Suppressor macrophage treated with lipopolysaccharide for 1 hour (primary cell): ENCODE results near the gene SLC4A8.
A peak's percentile ranks its signal among the peaks of the same experiment; 100 is the strongest.

ENCODE experiments used
- DNase-seq, 3 donors: peaks; one replicate each; pipeline ENCODE4 v3.0.0-alpha.2; 2020 to 2022

The SLC4A8 gene

DNA sequence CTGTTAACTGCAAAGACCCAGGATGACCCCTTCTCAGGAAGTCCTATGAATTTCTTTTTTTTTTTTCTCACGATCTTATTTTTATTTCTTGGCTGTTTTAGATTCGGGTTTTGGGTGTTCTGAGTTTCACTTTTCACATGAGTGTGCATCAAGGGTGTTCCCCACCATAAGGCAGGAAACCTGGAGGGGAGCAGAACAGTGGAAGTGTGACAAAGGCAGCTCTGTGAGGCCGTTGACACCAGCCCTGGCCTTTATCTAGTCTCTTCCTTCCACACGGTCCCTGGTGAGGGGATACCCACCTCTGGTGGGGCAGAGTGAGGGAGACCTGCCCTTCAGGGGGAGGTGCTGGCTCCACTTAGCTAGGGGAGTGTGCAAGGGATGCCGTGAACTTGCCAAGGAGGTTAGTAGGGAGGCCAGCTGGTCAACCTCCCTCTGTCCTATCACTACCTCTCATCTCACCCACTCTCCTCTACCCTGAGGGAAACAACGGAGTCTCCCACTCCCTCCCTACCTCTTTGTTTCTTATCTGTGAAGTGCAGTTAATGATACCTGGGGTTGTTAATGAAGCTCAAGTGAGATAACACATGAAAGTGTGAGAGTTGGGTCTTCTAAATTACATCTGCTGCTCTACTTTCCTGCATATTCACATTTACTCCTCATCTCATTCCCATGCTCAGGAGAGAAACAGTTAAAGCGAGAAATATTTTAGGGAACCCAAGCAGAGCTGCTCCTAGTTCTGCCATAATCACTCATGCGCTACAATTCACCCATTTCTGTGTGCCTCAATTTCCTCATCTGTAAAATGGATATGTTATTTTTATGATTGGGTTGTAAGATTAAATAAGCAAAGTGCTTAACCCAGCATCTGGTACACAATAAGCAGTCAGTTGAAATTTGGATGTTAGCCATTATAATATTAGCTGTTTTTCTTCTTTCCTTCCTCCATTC lies 29.1 kb upstream of the SLC4A8 start:
- DNase-seq = peak in 1 of 3 donors; percentile 50

DNA sequence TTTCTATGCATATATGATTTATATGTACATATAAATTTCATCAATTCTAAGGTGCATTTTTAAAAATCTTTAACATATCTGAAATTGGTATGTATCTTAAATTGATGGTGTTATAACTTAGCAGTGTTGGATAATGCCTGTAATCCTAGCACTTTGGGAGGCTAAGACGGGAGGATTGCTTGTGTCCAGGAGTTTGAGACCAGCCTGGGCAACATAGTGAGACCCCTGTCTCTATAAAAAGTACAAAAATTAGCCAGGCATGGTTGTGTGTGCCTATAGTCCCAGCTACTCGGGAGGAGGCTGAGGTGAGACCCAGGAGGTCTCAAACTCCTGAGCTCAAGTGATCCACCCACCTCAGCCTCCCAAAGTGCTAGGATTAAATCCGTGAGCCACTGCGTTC lies 27.0 kb upstream of the SLC4A8 start:
- DNase-seq = no peak

DNA sequence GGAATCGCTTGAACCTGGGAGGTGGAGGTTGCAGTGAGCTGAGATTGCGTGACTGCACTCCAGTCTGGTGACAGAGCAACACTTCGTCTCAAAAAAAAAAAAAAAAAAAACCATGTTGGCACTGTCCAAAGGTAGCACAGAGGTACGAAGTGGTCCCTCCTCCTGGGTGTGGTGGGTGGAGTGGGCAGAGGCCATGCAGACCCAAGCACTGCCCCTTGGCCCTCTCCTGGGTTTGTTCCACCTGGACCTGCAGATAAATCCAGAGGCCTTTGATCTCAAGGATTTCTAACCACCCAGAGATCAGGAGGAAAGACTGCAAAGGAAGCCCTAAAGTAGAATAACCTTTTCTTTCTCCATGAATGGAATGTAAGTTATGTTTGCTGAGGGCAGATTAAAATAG lies 24.7 kb upstream of the SLC4A8 start:
- no peak for DNase-seq

DNA sequence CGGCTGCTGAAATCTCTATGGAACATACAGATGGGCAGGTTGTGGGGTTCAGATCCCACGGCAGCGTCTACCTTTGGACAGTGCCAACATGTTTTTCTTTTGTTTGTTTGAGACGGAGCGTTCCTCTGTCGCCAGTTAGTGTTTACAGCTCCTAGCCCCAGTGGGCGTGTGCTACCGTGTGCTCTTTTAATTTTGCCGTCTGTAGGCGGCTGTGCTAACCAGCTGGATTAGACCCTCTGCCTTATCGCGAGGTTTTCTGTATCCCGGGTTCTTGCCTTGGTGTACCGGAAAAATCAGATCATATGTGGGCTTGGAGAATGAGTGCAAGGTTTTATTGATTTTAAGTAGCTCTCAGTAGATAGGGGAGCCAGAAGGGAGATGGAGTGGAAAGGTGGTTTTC lies 23.6 kb upstream of the SLC4A8 start:
- DNase-seq = no peak

DNA sequence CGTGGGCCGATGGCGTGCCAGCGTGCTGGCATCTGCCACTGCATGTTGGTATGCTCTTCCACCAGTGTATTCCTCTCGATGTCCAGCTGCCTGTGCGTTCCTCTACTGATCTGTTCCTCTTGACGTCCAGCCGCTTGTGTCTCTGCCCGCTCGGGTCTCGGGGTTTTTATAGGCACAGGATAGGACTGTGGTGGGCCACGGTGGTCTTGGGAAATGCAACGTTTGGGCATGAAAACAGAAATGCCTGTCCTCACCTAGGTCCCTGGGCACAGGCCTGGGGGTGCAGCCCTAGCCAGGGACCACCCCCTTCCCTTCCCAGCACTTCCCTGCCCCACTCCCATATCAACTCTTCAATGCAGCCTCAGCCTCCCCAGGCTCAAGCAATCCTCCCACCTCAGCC lies 23.1 kb upstream of the SLC4A8 start:
- no peak for DNase-seq

DNA sequence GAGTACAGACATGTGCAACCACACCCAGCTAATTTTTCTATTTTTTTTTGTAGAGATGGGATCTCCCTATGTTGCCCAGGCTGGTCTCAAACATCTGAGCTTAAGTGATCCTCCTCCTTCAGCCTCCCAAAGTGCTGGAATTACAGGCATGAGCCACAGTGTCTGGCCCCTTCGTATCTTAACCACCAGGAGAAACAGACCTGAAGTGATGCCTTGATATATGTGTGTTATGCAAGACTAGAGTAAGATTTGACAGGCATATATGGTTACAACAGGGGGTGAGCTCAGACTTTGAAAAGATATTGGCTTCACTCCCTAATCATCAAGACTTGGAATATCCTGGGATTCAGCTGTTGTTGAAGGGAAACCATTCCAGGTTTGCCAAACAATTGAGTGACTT lies 22.7 kb upstream of the SLC4A8 start:
- DNase-seq = no peak

DNA sequence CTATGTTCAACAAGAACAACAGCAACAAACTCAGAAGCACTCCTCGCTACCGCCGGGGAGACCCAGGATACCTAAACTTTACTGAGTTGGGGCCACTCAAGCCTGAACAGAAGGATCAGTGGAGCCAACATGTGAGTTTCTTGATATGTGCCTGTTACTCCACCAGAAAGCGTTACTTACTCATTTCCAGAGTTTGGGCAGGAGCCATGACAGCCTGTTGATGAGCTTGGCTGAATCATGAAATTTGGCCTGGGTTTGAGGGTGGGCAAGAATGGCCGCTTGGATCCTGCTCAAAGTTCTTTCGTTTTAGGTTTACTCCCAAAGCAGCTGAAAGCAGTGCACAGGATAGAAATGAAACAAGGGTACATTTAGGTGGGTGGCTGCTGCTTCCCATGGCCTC lies 21.5 kb upstream of the SLC4A8 start:
- DNase-seq = no peak

DNA sequence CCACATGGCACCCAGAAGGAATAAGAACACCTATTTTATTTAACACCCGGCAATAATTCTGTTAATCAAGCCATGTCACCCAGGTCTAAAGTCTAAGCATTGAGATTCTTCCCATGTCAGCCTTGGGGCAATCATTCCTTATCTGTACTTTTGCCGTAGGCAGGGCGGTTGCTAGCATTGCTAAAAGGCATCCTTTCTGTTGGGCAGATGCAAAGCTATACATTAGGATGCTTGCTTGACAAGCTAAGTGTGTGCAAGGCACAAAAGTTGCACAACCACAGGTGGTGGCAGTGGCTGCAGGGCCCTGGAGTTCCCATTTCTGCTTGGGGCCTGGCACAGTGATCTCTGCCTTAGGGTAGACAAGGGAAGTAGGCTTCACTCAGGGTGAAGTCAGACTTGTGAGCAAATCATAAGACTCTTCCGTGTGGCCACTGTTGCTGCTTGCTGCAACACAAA lies 20.9 kb upstream of the SLC4A8 start:
- peak; percentile 84 to 87 (median 86) for DNase-seq

DNA sequence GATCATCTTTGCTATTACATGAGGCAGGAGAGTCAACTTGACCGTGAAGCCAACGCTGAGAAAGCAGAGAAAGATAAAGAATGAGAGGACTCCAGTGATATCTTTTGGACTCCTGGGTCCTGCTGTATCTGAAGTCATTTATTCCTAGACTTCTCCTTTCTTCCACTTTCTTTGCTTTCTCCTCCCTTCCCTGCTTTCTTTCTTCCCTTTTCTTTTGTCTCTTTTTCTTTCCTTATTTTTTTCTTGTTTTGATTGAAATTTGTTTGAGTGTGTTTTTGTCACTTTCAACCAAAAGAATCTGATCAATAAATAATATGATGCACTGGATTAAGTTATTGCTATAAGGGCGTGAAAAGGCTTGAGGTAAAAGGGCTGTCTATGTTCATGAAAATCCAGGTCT lies 20.0 kb upstream of the SLC4A8 start:
- no peak for DNase-seq

DNA sequence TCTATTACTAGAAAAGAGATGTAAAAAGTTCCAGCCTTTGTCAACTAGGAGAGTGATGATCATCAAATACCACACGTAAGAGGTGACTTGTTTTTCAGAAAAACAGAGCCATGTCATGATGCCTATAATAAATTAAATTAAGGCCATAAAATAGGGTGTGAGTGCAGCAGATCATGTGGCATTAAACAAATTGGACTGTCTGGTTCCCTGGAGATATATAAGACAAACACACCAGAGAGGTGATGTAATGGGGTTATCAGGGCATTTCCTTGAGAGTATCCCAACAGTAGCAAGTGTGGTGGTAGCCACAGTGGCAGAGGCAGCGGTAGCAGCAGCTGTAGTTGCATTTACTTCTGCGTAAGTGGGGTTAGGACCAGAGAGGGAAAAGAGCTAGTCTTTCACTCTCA lies 18.8 kb upstream of the SLC4A8 start:
- DNase-seq = no peak

DNA sequence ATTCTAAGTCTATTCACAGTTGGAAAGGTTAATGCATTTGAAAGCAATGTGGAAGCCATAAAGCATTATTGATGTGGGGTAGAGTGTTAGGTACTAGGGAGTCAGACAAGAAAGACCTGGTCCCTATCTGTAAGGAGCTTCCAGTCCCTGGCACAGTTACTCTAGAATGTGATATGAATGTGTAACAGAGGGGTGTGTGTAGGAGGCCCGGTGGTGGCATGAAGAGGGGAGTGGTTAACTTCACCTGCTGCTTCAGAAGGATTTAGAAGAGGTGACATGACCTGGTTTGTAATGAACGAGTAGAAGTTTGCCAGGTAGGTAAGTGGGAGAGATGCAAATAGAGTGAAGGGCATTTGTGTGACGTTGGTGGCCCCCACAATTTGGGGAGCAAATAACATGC lies 18.3 kb upstream of the SLC4A8 start:
- no peak for DNase-seq

DNA sequence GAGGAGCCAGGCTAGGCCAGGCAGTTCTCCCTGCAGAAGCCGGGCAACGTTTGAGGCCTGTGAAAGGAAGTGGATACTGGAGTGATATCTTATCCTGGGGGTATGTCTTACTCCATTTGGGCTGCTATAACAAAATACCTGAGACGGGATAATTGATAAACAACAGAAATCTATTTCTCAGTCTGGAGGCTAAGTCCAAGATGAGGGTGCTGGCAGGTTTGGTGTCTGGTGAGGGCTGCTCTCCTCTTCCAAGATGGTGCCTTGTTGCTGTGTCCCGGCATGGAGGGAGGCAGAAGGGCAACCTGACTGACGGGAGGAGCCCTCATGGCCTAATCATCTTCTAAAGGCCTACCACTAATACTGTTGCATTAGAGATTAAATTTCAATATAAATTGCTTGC lies 17.8 kb upstream of the SLC4A8 start:
- DNase-seq = no peak

DNA sequence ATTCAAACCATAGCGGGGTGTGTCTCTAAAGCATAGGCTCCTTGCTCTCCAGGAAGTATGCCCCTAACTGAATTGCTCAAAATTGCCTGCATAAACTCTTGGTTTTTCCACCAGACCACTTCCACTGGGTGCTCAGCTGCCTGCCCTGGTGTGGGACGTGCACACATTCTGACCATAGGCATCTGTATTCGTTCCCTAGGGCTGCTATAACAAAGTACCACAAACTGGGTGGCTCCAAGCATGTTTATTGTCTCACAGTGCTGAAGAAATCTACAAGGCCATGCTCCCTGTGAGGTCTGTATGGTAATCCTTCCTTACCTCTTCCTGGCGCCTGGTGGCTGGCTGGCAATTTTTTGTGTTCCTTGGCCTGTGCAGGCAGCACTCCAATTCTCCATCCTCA lies 17.0 kb upstream of the SLC4A8 start:
- no peak for DNase-seq

DNA sequence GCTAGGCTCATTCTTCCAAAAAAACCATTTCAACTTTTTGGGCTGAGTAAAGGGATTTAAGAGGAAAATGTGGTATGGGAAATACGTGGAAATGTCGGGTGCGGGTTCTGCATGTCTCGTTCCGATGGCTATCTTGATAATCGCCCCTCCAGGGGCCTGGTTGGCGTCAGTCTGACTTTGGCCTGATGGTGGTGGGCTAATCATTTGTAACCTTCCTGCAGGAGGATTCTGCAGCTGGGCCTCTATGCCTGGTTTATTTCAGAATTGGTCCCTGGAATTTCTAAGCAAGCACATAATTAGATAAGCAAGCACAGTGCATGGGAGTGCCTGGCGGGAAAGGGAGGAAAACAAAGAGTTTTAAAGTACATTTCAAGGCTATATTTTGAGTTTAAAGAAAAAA lies 14.8 kb upstream of the SLC4A8 start:
- DNase-seq = no peak

DNA sequence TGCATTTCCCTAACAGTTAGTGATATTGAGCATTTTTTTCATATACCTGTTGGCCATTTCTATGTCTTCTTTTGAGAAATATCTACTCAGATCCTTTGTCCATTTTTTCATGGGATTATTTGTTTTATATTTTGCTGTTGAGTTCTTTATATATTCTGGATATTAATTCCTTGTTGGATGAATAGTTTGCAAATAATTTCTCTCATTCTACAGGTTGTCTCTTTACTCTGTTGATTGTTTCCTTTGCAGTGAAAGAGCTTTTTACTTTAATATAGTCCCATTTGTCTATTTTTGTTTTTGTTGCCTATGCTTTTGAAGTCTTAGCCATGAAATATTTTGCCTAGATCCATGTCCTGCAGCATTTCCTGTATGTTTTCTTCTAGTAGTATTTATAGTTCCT lies 11.5 kb upstream of the SLC4A8 start:
- DNase-seq = no peak

DNA sequence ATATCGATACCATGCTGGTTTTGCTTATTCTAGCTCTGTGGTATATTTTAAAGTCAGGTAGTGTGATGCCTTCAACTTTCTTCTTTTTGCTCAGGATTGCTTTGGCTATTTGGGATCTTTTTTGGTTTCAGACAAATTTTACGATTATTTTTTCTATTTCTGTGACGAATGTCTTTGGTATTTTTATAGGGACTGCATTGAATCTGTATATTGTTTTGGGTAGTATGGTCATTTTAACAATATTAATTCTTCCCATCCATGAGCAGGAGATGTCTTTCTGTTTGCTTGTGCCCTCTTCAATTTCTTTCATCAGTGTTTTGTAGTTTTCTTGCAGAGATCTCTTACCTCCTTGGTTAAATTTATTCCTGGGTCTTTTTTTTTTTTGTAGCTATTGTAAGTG lies 10.8 kb upstream of the SLC4A8 start:
- DNase-seq = no peak

DNA sequence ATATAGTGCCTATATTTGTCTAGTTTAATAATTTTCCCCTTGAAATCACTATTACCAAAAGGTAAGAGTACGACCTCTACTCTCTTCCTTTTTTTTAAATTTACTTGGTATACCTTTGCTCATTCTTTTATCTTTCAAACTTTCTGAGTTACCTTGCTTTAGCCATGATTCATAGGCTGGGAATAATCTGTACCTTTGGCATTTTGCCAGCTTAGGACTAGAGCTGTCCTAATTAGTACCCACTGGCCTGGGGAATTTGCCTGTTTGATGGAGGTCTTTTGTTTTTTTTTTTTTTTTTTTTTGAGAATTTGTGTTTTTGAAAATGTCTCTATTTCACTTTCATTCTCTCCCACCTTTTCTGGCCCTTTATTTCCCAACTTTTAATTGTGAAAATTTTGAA lies 8.7 kb upstream of the SLC4A8 start:
- DNase-seq = no peak

DNA sequence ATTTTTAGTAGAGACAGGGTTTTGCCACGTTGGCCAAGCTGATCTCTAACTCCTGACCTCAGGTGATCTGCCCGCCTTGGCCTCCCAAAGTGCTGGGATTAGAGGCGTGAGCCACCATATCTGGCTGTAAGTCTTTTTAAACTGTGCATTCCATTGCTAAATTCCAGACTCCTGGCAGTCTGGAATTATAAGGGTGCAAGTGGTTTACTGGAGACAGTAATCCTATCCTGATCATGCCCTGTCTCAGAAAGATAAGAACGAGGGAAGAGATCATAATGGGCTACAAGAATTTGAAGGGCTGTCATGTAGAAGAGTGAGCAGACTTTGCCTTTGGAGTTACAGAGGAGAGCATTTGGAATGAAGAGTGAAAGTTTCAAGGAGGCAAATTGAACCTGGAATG lies 6.8 kb upstream of the SLC4A8 start:
- DNase-seq = no peak

DNA sequence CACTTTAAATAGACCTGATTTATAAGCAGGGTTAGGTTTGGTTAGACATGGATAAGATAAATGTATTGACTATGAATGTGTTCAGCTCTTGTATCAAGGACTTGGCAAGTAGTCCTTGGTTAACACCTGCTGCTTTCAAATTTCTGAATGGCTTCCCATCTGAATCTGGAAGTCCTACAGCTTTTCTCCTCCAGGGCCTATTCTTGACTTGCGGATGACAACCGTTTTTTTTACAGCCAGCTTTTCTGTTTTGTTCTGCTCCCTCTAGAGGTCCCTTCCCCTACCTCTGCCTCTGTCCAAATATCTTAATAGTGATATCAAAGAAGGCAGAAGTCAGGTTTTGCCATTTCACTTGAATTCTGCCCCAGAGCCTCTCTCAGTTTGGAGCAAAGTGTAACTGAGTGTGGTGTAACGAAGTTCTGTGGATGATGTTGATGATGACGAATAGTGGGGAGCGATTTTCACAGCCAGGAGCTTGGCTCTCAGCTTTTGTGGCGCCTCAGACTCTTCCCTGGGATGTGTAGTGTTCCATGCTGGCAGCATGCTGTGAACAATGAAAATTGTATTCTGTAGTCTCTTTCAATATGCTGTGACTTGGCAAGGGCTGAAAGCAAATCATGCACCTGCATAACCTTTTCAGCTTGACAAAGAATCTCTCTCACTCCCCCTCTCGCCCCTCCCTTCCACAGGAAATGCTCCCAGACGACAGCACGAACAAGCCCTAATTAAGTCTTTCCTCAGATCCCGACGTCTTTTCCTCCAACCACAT lies 5.0 kb upstream of the SLC4A8 start:
- no peak for DNase-seq

DNA sequence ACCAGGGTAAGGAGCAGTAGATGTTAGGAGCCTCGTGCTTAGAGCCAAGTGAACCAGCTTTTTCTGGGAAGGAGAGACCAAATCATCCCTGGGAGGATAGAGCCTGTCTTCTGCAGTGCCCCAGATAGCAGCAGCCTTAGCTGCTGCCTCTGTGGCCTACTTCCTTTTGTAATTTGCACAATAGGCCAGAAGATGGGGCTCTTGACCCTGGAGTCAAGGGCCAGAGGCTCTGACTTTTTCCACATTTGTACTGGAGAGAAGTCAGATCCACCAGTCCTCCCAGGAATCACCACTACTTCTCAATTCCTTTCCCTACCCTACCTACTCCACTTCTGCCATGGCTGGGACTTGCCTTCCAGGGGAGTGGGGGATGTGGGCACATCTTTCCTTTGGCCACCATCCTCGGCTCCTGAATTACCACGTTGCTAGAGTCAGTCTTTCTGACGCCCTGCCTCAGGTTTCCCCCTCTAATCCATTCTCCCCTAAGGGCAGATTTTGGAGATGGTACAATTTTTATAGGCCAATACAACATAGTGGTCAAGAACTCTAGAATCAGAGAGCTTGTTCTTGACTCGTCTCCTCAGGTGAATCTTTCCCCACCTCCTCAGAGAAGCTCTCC lies 3.3 kb upstream of the SLC4A8 start:
- peak; percentile 75 to 77 (median 76) for DNase-seq

DNA sequence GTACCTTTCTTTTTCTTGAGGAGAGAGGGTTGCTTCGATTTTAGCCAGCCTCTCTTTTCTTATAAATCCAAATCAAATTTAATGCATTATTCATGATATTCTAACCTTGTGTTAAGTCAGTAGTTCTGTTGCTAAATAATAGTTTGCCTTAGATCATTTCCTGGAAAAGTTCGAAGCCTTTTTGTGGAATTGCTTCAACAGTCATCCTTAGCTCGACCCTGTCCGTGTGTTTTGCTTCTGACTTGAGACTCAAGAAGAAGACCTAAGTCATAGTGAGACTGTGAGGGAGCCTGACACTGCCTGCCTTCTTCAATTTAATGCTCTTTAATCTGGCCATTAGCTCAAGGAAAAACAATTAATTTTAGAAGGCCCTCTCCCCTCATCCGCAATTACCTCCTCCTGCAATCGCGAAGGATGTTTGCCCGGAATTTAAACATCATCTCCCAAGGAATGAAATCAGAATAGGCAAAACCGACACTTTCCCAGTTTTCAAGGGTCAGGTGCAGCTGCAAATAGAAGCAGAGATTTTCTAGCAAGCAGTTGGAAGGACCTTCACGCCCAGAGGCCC lies 453 bp upstream of the SLC4A8 start:
- peak in 1 of 3 donors; percentile 36 for DNase-seq

DNA sequence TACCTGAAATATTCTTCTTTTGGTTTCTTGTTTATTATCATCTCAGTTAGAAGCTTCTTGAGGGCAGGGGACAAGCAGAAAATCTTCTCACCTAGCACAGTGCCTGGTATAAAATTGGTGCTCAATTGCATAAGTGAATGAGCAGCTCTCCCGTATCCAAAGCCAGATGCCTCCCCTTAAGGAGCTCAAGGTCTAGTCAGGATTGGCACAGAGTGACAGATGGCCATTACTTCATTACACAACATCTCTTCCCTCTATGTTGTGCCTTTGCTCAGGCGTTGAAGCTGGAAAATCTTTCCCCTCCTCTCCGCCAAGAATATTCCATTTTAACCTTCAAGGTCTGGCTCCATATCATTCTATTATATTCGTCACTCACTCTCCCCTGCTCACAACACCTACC lies 3.6 kb downstream of the SLC4A8 start:
- no peak for DNase-seq

DNA sequence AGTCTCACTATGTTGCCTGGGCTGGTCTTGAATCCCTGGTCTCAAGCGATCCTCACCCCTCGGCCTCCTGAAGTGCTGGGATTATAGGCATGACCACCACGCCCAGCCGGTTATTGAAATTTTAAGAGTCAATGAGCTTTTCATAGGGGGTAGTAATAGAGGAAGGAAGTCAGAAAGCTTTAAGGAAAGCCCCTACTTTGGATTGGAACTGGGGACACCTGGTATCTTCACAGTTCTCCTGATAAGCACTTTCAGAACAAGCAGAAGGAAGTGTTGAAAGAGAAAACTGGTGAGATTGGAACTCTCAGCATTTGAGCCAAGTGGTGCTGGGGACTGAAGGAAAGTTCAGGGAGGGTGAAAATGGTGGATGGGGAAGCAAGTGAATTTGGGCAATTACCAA lies 5.1 kb downstream of the SLC4A8 start:
- no peak for DNase-seq
